ACHN (cell line): ENCODE data around the gene HTRA1.

ENCODE experiments used
- DNase-seq: peaks from one replicate; pipeline ENCODE4 v3.0.0-alpha.2; 2015
- in situ Hi-C: cut with HindIII; loops from 2 replicates; pipeline ENCODE4 v1.10.0; 2017; ENCODE audit warnings: low sequenced_read_pairs, low pct_ligation_motif_present, low pct_unique_long_range_greater_than_20kb

HTRA1 gene

DNA sequence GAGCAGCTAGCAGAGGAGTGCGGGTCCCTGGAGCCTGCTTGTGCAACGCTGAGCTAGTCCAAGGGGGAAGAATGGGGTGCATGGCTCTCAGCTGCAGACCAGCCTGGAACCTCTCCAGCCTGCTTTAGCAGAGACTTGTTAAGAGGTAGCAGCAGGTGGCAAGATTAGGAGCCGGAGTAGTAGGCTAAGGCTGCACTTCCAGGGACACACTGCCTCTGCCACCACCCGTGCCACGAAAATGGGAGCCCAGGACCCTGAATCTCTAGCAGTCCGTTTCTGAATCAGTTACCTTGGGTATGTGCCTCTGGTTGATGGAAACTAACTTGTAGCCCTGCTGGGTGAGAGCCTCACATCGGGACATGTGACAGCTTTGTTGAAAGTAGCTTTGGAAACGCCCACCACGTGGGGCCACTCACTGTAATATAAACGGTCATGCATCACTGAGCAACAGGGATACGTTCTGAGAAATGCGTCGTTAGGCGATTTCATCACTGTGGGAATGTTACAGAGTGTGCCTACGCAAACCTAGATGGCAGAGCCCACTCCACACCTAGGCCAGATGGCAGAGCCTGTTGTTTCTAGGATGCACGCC lies 25.9 kb downstream of the HTRA1 start:
- DNase-seq: no peak
- in situ Hi-C loops: no loop called here

DNA sequence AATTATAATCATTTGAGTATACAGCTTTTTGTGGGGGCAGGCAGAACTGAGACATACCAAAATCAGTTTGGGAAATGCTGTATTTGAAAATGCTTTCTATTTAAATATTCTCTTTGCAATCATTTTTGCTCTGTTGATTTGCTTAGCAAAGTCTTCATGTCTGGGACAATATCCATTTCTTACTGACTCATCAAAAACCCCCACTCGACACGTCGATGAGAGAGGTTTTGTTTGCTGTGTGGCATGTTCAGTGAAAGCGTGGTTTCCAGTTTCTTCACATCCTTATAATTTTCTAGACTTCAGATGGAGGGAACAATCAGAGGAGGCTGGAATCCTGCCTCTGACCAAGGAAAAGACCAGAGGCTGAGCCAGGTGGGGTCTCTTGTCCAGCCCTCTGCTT lies 28.9 kb downstream of the HTRA1 start:
- in situ Hi-C loops: no loop called here
- no peak for DNase-seq

DNA sequence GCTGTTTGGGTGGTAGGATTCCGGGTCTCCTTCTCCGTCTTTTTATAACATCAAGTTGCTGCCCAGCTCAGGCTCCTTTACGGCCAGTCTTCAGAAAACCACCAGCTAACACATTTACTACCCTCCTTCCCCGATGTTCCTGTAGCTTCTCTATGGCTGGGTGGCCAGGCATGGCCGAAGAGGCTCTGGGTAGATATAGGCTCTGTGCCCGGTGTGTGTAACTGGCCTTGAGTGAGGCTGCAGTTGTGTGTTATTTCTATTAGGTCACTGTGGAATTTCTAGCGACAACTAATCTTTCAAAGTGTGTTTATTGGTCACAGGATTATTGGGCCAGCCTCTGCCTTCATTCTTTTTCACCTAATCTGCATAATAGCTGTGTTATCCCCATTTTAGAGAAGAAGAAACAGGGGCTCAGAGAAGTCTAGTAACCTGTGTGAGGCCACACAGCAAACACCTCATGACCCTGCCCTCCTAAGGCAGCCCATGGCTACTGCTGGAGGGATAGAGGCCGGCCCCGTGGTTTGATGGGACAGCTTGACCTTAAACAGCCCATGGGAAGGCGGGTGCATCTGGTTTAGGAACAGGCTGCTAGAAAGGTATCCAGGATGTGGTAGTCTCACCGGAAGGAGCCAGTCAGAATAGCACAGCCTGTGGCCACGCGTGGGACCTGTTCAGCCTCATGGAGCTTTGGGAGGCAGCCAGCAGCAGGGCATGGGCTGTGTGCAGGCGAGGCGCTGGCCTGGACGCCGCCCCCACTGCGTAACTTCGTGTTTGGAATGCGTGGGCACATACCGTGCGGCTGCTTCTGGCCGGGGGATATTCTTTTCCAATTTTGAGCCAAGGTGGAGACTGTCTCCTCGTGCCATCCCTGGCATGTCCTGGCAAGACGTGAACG lies 29.7 kb downstream of the HTRA1 start:
- in situ Hi-C loops: no loop called here
- DNase-seq: no peak

DNA sequence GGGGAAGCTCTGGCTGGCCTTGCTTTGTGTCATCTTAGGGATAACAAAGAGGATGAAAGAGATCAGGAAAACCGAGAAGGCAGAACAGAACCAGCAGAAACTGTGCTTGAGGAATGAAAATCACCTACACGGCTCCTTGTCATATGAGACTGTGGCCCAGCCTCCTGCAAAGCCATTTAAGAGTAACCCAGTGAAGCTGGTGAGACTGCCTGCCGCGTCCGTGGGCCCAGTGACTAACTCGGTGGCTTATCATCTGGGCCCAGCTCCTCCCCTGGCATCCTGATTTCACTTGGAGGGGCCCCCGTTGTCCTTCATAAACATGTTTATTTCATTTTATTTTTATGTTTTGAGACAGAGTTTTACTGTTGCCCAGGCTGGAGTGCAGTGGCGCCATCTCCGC lies 30.7 kb downstream of the HTRA1 start:
- no peak for DNase-seq
- in situ Hi-C loops: no loop called here

DNA sequence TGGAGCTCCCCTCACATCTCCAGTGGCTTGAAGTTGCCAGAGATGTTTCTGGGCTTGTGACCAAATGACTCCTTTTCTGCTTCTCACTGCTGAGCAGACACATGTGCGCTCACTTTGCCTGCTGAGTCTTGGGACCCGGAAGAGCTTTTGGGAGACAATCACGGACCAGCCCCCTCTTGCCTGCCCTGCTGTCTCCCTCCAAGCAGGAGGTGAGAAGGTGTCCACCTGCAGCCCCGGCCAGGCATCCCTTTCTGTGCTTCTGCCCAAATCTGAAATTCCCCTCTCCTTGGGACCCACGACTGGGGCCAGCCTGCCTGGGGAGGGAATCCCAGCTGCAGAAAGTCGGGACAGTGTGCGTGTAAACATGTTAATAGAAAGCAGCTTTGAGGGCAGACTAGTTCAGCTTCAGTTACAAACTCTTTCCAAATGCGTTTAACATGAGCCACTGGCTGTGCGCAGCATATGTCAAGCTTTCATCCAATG lies 31.7 kb downstream of the HTRA1 start:
- in situ Hi-C loops: no loop called here
- no peak for DNase-seq

DNA sequence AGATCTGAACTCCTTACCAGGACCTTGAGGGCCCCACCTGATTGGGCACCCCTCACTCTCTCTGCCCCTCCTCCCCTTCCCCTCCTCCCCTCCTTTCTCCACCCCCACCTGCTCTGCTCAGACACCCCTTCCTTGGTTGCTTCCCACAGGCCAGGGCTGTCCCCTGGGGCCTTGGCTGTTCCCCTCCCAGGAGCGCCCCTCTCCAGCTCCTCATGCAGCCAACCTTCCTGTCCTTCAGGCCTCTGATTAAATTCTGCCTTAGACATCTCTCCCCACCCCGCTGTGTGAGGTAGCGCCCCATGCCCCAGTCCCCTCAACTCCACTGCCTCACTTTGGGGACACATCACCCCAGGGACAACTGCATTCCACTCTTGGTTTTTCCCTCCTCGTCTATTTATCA lies 32.4 kb downstream of the HTRA1 start:
- in situ Hi-C loops: no loop called here
- no peak for DNase-seq

DNA sequence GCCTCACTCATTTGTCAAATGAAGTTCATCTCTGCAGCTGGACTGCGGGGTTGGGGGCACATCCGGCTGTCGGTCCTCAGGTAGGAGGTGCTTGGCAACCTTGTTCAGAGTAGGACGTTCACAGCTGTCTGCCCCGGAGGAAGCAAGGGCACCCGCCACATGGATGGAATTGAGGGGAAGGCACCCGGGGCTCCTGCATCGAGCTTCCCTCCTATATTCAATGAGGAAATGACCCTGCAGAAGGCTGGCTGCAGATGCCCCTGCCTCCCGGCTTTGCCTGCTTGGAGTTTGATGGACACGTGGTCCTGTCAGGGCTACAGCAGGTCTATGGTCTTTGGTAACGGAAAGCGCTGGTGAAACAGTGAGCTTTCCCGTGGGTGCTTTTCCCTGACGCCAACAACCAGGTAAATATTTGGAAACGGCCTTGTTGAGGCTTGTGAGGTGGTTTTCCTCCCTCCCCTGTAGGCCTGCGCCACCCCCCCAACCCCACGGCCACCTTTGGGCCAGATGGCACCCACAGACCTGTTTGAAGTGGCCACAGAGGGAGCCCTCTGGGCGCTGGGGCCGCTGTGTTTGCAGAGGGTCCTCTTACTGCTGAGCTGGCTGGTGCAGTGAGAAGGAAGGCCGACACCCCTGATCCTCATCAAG lies 32.9 kb downstream of the HTRA1 start:
- DNase-seq: no peak
- in situ Hi-C loops: no loop called here

DNA sequence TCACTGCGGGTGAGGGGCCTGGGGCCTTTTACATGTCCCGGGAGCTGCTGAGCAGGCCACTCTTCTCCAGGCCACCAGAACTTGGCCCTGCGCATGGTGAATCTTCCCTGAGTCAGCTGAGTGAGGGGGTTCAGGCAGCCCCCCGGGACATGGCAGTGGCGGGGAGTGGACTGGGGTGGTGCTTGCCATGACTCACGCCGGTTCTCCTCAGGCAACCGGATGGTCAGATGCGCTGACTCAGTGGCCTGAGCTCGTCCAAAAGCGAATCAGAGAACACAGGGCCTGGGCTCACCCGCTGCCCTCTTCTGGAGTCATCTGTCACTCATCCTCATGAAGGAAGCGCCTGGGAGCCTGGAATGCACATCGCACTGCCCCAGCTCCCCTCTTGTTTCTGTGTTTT lies 33.5 kb downstream of the HTRA1 start:
- DNase-seq: peak; percentile 89
- in situ Hi-C loops: no loop called here

DNA sequence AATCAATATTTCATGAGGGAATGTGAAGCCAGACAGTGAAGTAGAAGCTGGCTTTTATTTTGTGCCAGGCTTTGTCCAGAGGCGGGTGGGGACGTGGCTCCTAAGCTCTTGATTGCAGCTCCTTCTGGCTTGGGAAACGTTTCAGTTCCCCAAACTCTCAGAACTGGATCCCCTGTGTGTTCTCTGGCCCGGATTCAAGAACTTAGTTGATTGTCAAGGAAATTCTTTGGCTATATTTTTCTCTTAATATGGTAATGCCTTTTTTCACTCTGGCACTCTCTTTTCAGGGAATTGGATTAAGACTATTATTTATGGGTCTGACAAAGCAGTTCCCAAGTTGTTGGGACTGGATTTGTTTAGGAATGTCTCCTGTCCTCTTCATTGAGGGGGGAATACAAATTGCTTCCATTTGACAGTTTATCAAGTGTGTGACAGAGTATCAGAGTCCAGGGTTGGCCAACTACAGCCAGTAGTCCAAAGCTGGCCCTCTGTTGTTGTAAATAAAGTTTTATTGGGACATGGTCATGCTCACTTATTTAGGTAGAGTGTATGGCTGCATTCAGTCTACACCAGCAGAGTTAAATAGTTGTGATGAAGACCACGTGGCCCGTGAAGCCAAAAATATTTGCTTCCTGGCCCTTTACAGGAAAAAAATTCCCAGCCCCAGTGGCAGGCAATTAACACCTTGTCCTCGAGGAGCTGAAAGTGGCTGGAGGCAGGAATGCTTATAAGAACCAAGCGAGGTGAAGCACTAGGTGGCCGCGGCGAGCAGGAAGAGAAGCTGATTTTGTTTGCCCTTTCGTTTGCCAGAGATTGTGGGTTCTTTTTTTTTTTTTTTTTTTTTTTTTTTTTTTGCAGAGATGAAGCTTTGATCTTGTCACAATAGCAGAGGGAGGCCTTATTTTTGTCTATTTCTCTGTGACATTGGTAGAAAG lies 34.3 kb downstream of the HTRA1 start:
- in situ Hi-C loops: no loop called here
- no peak for DNase-seq

DNA sequence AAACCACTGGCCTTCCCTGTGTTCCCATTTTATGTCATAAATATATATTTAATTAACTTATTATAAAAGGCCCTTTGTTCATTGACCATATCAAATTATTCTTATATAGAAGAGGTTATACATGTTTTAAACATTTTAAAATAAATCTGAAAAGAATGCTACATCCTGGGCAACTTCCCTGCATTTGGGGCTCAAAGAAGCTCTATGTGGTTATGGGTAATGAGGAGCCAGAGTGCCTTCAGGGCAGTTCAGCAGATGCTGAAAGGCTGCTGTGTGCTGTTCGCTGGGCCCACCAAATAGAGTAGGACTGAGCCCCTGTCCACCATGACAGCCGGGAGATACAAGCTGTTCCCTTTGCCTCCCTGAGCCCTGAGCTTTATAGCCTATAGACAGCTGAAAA lies 35.9 kb downstream of the HTRA1 start:
- no peak for DNase-seq
- in situ Hi-C loops: no loop called here

DNA sequence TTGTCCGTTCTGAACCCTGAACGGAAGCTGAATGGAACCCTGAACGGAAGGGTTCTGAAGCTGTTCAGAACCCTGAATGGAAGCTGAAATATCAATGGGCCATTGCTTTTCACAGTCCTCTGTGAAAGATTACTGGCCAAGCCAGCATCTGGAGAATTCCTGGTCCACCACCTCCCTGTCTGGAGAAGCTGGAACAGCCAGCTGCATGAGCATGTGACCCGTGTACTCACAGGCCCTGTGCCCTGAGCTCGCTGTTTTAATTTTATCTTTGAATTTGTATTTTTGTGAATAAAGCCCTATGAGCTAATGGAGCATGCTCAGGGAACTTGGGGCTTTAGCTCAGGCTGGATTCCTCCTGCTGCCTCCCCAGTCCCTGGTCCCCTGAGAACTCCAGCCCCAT lies 37.2 kb downstream of the HTRA1 start:
- in situ Hi-C loops: no loop called here
- no peak for DNase-seq

DNA sequence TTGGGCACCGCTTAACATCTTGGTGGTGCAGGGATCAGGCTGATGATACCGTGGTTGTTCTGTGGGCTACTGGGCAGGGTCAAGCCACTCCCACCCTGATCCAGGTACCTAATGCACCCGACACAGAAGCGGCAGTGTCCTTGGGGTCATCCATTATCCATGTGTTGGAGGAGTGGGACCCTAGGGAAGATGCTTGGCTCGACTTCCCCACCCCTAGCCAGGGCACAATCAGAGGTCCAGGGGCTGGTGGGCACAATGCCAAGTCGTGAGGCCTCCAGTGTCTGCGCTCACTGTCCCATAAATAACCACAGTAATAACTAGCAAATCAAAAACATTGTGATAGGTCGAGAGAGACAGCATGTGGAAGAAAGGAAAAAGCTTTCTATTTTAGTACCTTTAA lies 37.7 kb downstream of the HTRA1 start:
- in situ Hi-C loops: no loop called here
- no peak for DNase-seq

DNA sequence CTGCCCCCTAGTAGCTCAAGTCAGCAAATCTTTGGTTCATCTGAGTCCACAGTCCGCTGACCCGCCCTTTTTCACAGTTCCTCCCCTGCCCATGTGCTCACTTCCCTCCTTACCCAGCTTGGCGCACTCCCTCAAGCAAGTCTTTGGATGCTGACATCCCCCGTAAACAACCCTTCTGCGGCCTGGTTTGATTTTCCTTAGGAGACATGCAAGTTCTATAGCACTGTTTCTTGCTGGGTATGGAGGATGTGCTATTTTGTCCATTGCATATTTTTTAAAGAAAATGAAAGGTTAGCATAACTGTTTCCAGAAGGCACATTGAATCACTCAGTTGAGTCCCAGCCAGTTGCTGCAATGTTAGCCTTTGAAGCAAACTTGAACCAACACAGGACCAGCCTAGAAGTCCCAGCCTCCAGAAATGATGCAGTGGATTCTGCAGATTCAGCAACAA lies 38.2 kb downstream of the HTRA1 start:
- in situ Hi-C loops: no loop called here
- no peak for DNase-seq

DNA sequence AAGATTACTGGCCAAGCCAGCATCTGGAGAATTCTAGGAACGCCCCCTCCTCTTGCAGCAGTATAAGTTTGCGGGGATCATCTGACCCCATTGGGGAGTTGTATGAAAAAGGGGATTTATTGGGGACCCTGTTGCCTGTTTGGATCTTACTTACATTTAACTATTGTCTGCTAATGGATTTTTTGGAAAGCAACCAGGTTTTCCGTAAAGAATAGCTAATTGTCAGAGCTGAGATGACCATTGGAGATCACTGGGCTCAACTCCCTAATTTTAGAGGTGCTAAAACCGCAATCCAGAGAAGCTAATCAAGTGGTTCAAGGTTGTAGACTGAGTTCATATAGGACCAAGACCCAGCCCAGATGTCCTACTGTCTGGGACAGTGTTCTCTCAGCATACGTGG lies 38.8 kb downstream of the HTRA1 start:
- in situ Hi-C loops: no loop called here
- DNase-seq: no peak

DNA sequence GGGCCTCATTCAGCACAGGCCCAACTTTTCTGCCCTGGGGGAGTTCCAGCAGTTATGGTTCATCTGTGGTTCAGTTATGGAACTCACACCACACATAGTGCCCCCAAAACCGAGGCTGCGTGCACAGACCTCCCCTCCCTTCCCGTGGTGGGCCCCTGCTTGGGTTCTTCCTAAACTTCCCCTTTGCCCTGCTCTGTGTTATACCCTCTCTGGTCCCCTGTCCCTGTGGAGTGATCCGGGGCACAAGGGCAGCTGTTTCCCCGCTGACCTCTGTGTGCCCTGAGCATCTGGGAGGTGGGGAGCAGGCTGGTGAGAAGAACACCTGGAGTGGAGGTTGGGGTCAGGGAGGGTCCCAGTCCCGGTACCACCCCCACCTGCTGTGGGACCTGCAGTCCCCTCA lies 39.4 kb downstream of the HTRA1 start:
- in situ Hi-C loops: no loop called here
- no peak for DNase-seq

DNA sequence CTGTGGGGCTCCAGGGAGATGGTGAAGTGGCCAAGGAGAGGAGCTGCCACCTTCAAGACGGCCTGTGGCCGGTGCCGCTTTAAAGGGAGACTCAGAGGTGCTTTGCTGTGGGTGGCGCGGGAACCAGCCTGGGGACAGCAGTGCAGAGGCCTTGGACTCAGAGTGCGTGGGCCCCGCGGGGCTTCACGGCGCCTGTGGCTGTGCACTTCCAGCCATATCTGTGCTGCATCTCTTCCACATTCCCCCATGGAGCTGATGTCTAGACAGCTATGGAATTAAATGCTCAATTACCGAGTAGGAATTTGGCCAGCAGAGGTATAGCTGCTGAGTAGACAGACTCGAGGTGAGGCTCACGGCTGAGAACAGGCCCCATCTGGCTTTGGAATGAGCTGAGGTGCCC lies 41.7 kb downstream of the HTRA1 start:
- in situ Hi-C loops: no loop called here
- no peak for DNase-seq

DNA sequence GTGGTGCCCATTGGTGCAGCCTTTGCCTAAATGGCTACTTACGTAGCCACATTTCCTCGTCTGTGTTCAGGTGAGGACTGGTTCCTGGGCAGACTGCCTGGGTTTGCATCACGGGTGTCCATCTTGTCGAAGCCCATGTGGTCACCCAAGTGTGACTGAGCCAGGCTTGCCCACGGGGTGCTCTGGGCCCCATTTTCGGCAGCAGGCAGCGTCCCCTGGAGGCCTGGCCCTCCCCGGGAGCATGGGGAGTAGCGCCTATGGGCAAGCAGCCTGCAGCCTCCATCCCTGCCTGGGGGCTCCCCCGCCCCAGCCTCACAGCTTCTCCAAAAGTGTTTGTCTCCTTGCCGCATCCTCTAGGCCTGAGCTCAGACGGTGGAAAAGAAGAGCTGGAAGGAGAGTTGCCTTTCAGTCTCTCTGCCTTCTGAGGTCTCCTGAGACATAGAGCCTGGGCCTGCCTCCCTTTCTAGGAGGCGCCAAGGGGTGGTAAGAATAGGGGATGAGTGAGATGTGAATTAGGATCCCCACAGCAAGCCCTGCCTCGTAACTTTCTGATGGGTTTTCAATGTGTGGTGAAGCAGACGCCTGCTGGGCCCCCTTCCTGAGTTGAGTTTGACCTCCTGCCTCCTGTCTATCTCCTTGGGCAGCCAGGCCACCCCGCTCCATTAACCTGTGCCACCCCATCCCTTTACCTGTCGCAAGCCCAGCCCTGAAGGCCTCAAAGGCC lies 42.7 kb downstream of the HTRA1 start:
- no peak for DNase-seq
- in situ Hi-C loops: no loop called here

DNA sequence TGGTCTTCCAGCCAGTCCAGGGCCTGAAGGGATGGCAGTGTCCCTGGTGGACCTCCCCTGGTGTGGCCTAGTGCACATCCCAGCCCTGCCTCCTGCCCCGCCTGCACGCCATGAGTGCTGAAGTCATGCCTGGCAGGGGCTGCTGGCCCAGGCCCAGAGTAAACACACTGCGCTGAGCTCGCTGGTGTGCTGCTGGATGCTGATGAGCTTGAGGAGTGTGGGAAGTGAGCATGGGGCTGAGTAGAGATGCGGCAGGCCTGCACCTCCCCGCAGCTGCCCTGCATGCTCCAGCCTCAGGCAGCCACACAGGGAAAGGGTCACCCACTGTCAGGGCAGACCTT lies 43.2 kb downstream of the HTRA1 start:
- in situ Hi-C loops: no loop called here

More for the DNA sequence above, 43.2 kb downstream of the HTRA1 start:
- peak; percentile 80 for DNase-seq
